Adipocyte (in vitro differentiated cells): Measurements from ENCODE around the gene CTXND1.
"Not testable (repeated sequence)": the region's sequence is repeated elsewhere in the genome, so short reads cannot be mapped to it uniquely, and the experiment has no call there.

Experiments used
- DNase-seq: peaks from one replicate; pipeline ENCODE4 v3.0.0-alpha.2; 2015; ENCODE audit warnings: low read depth
- H3K27me3 ChIP-seq: replicated peaks from 2 replicates; pipeline ENCODE4 v1.7.0; 2013; ENCODE audit warnings: mild to moderate bottlenecking, low read length, moderate library complexity; ENCODE audit not compliant: control insufficient read depth, insufficient read depth
- H3K36me3 ChIP-seq: 2 replicates; pipeline ENCODE4 v1.7.0; 2013; ENCODE audit warnings: low read length, mild to moderate bottlenecking, moderate library complexity; ENCODE audit not compliant: control insufficient read depth, insufficient read depth, severe bottlenecking
- H3K4me1 ChIP-seq: 2 replicates; pipeline ENCODE4 v1.7.0; 2013; ENCODE audit warnings: mild to moderate bottlenecking, low read length, moderate library complexity; ENCODE audit not compliant: control insufficient read depth, insufficient read depth
- H3K4me3 ChIP-seq: 2 replicates; pipeline ENCODE4 v1.7.0; 2013; ENCODE audit warnings: mild to moderate bottlenecking, low read length, moderate library complexity
- H3K9ac ChIP-seq: 2 replicates; pipeline ENCODE4 v1.7.0; 2013; ENCODE audit warnings: mild to moderate bottlenecking, low read length, moderate library complexity
- H3K9me3 ChIP-seq: 2 replicates; pipeline ENCODE4 v1.7.0; 2013; ENCODE audit warnings: mild to moderate bottlenecking, low read length, moderate library complexity; ENCODE audit not compliant: control insufficient read depth

Gene CTXND1

GRCh38 chr15:80252121-80252518 lies at the start of gene CTXND1:
Gene CTXND1 (minus strand): TSS chr15:80252213. CDS start chr15:80201949, 50,264 bp downstream.
- no peaks in the 10 kb centered on the region for H3K36me3 ChIP-seq
- H3K9ac ChIP-seq: no peak within 1 kb of the TSS
- peak; percentile 25 for DNase-seq
- peak within 1 kb of the TSS; percentile 62 for H3K4me3 ChIP-seq
- H3K4me1 ChIP-seq: peaks cover 3% of the 10 kb centered on the region
- peaks cover 2% of the 10 kb centered on the region for H3K9me3 ChIP-seq
- H3K27me3 ChIP-seq: peaks cover 82% of the 10 kb centered on the region

DNA sequence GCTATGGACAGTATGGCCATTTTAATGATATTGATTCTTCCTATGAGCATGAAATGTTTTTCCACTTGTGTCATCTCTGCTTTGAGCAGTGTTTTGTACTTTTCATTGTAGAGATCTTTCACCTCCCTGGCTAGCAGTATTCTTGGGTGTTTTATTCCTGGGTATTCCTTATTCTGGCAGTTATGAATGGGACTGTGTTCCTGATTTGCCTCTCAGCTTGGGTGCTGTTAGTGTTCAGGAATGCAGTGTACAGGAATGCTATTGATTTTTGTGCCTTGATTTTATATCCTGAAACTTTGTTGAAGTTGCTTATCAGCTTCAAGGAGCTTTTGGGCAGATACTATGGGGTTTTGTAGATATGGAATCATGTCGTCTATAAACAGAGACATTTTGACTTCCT lies 49.5 kb upstream of the CTXND1 start:
- Histone ChIP-seq H3K4me3 (no peak overlapping the region), H3K27me3 (peaks cover 26% of the 10 kb centered on the region), H3K4me1 (no peaks in the 10 kb centered on the region), H3K9me3 (peaks cover 4% of the 10 kb centered on the region), H3K36me3 (no peaks in the 10 kb centered on the region), H3K9ac (no peak overlapping the region)
- no peak for DNase-seq

GRCh38 chr15:80295777-80296176 lies 43.8 kb upstream of the CTXND1 start:
- not testable (repeated sequence) for H3K36me3 ChIP-seq, H3K4me3 ChIP-seq, H3K4me1 ChIP-seq, DNase-seq, H3K9ac ChIP-seq, H3K9me3 ChIP-seq
- peaks cover 41% of the 10 kb centered on the region for H3K27me3 ChIP-seq

DNA sequence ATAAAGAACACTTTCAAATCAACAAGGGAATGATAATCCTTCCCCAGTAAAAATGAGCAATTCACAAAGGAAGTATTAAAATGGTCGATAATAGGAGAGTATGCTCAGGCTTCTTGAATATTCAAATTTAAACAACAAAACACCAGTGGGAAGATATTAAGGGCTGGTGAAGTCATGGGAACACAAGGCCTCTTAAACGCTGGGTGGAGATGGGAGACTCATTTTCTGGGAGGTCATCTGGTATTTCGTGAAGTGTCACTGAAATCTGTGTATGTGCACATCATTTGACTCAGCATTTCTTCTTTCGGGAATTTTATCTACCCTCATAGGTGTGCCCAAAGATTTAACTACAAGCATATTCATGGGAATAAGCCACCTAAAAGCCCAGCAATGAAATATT lies 40.1 kb upstream of the CTXND1 start:
- no peak for DNase-seq
- Histone ChIP-seq H3K9me3 (no peaks in the 10 kb centered on the region), H3K4me3 (no peak overlapping the region), H3K9ac (no peak overlapping the region), H3K36me3 (no peaks in the 10 kb centered on the region), H3K4me1 (no peaks in the 10 kb centered on the region), H3K27me3 (peaks cover 46% of the 10 kb centered on the region)

DNA sequence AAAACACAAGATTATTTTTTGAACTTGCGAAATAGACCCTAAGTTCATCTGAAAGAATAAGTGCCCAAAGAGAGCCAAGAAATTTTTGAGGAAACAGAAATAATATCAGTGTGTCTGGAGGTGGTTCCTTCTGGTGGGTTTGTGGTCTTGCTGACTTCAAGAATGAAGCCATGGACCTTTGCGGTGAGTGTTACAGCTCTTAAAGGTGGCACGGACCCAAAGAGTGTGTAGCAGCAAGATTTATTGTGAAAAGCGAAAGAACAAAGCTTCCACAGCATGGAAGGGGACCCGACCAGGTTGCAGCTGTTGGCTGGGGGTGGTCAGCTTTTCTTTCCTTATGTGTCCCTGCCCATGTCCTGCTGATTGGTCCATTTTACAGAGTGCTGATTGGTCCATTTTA lies 38.9 kb upstream of the CTXND1 start:
- H3K9ac ChIP-seq, H3K9me3 ChIP-seq, H3K4me3 ChIP-seq, DNase-seq, H3K36me3 ChIP-seq, H3K4me1 ChIP-seq: not testable (repeated sequence)
- H3K27me3 ChIP-seq: peaks cover 46% of the 10 kb centered on the region

DNA sequence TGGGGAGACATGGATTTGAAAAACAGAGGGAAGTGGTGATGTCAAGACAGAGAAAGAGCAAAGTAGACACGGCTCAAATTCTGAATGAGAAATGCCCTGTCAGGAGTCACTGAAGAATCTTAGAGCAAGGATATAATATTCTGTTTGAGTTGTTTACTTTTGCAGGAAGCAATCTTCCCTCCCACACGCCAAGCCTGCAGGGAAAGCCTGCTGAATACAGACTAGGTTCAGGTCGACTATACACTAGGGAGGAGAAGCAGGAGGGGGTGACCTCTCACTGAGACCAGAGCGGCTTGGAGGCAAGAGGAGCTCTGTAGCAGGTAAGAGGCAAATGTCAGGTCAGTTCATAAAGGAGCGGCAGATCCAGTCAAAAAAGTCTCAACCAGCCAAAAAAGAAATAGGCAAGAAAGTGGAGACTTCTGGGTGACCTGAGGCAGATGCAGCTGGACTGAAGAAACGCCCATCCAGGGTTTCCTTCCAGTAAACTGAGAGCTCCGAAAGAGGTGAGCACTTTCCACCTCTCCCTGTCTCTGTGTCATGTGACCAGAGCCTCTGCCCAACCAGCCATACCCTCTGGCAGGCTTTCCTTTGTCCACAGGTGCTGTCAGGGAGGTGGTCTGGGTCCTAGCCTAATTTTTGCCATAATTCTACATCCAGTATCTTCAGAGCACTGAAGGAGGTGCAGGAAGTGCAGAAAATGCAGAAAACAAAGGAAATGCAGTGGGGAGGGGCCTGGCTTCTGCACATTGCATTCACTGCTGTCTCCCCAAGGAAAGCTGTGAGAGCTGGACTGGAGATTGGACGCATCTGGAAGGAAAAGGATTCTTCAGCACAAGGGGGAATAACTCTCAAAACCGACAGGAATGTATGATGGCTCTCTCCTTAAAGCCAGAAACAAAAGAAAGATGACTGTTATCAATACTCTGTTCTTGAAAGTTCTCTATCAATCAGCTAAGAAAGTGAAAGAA lies 37.8 kb upstream of the CTXND1 start:
- Histone ChIP-seq H3K27me3 (peaks cover 44% of the 10 kb centered on the region), H3K4me1 (no peaks in the 10 kb centered on the region), H3K9ac (no peak overlapping the region), H3K9me3 (no peaks in the 10 kb centered on the region), H3K36me3 (no peaks in the 10 kb centered on the region), H3K4me3 (no peak overlapping the region)
- DNase-seq: no peak

GRCh38 chr15:80288131-80288530 lies 36.1 kb upstream of the CTXND1 start:
- Histone ChIP-seq H3K36me3 (no peaks in the 10 kb centered on the region), H3K27me3 (peaks cover 30% of the 10 kb centered on the region), H3K9ac (no peak overlapping the region), H3K4me3 (no peak overlapping the region), H3K9me3 (no peaks in the 10 kb centered on the region), H3K4me1 (peaks cover 7% of the 10 kb centered on the region)
- DNase-seq: no peak

- H3K9me3 ChIP-seq: no peaks in the 10 kb centered on the region
- H3K27me3 ChIP-seq: peaks cover 29% of the 10 kb centered on the region
- no peak overlapping the region for H3K9ac ChIP-seq
- H3K4me3 ChIP-seq: no peak overlapping the region
- DNase-seq: no peak
- peaks cover 8% of the 10 kb centered on the region for H3K4me1 ChIP-seq
- no peaks in the 10 kb centered on the region for H3K36me3 ChIP-seq
Measured at GRCh38 chr15:80286055-80286454, 34.0 kb upstream of the CTXND1 start.

DNA sequence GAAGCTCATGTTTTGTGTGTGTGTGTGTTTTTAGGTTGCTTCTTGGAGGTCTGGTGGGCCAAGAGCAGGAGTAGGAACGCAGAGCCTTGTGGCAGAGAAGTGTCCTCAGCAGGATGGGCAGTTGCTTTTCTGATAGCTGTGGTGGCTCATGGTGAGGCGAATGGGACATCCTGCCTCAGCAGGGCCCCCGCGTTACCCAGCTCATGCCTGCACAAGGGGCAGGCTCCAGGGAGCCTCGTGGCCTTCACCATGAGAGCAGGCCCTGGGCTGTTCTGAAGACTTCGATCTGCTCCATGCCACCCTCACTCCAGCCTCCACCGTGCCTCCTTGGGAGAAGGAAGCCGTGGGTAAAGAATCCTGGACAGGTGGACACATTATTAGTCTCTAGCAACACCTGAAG lies 33.4 kb upstream of the CTXND1 start:
- peaks cover 34% of the 10 kb centered on the region for H3K27me3 ChIP-seq
- H3K9ac ChIP-seq: no peak overlapping the region
- H3K36me3 ChIP-seq: no peaks in the 10 kb centered on the region
- no peak overlapping the region for H3K4me3 ChIP-seq
- peaks cover 8% of the 10 kb centered on the region for H3K4me1 ChIP-seq
- H3K9me3 ChIP-seq: no peaks in the 10 kb centered on the region
- no peak for DNase-seq

GRCh38 chr15:80283531-80283930 lies 31.5 kb upstream of the CTXND1 start:
- H3K36me3 ChIP-seq: no peaks in the 10 kb centered on the region
- peaks cover 36% of the 10 kb centered on the region for H3K27me3 ChIP-seq
- H3K9me3 ChIP-seq: no peaks in the 10 kb centered on the region
- no peak overlapping the region for H3K9ac ChIP-seq
- H3K4me3 ChIP-seq: no peak overlapping the region
- peaks cover 8% of the 10 kb centered on the region for H3K4me1 ChIP-seq
- no peak for DNase-seq

DNA sequence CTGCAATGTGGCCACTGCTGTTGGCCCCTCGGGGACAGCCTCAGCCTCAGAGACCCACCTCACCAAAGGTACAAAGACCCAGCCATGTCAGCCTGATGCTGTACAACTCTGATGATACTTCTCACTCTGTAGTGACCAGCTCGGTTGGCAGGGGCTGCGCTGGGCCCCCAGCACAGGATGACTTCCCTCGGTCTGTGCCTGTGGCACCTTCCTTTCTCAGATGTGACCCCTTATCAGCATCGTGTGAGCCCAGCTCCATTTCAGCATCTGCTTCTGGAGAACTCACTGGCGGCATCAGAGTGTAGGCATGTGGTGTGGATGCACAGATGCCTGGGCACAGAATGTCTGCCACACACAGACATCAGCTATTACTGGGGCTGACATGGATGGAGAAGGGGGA lies 25.1 kb upstream of the CTXND1 start:
- H3K27me3 ChIP-seq: peaks cover 30% of the 10 kb centered on the region
- no peak overlapping the region for H3K9ac ChIP-seq
- no peaks in the 10 kb centered on the region for H3K36me3 ChIP-seq
- no peak for DNase-seq
- H3K4me1 ChIP-seq: no peaks in the 10 kb centered on the region
- no peak overlapping the region for H3K4me3 ChIP-seq
- peaks cover 6% of the 10 kb centered on the region for H3K9me3 ChIP-seq
